ENCODE results near the gene GFER. TPM values are rescaled to one million over a fixed set of nuclear protein-coding genes. Genes with fewer than 3 reads are reported as not detected.

The GFER gene
- total and polyA plus RNA-seq, 2 donors (not counting 1 experiment from before 2014, with no cell fraction given): 15.6 to 30.4 TPM

GRCh38 chr16:1979271-1980029 lies 4.5 kb upstream of the GFER start:
- Histone ChIP-seq H3K9me3 (ENCODE audit: control extremely low read depth in 1 of 3, control insufficient read depth in 2 of 3, insufficient read depth in 1 of 3, low read length in 2 of 3) (peaks cover 0 to 6% (median 0%) of the 10 kb centered on the region in 3 donors), H4K20me1 (ENCODE audit: control insufficient read depth, insufficient read depth, low read length, poor library complexity, severe bottlenecking) (peaks cover 26% of the 10 kb centered on the region), H3K79me2 (ENCODE audit: control insufficient read depth, insufficient read depth, low read length) (peaks cover 6% of the 10 kb centered on the region), H3K4me2 (replicated peaks; ENCODE audit: low read depth, low read length, poor library complexity, severe bottlenecking) (peak overlapping the region; percentile 12), H3K36me3 (replicated peaks in 1 of 2; ENCODE audit: control extremely low read depth in 1 of 2, control insufficient read depth in 1 of 2, extremely low read depth in 1 of 2, insufficient read depth in 2 of 2, low read length in 1 of 2) (peaks cover 0 to 38% of the 10 kb centered on the region in 2 experiments), H3K27ac (ENCODE audit: low read length in 2 of 2) (no peak overlapping the region), H3K4me1 (ENCODE audit: control insufficient read depth in 2 of 2, insufficient read depth in 2 of 2, low read length in 2 of 2) (peaks cover 8 to 24% of the 10 kb centered on the region in 2 donors), H3K9ac (ENCODE audit: low read length) (no peak overlapping the region), H3K27me3 (replicated peaks in 1 of 4; ENCODE audit: control extremely low read depth in 1 of 4, control insufficient read depth in 3 of 4, insufficient read depth in 4 of 4, low read length in 3 of 4) (peaks cover 0 to 65% (median 20%) of the 10 kb centered on the region in 4 experiments), H3K4me3 (ENCODE audit: control extremely low read depth in 1 of 5, extremely low read depth in 1 of 5, insufficient read depth in 1 of 5, low read depth in 2 of 5, low read length in 4 of 5) (no peak overlapping the region), H2AFZ (ENCODE audit: insufficient read depth, low read depth, low read length, poor library complexity, severe bottlenecking) (no peak overlapping the region)
- TF ChIP-seq CTCF (IDR thresholded peaks at IDR 0.05) (no peak), EZH2 (IDR thresholded peaks at IDR 0.05; ENCODE audit: borderline replicate concordance, insufficient read depth, low read depth, low read length, poor library complexity, severe bottlenecking) (no peak)
- Mint-ChIP-seq H3K27me3 (peaks cover 6% of the 10 kb centered on the region), H3K4me3 (no peak overlapping the region), H3K27ac (no peak overlapping the region), H3K9me3 (ENCODE audit: insufficient read depth) (no peaks in the 10 kb centered on the region), H3K4me1 (peaks cover 12% of the 10 kb centered on the region)
- DNase-seq (no peak), ATAC-seq (ENCODE audit: low read depth) (no peak)
- ChIA-PET CTCF (interaction anchor here (1.0 kb wide), 1 partner anchor 43 kb away, joined by 3 read pairs; no protein-coding TSS in a partner anchor), POLR2A (interaction anchor here (2.0 kb wide), 1 partner anchor 12 kb away, joined by 5 read pairs; no protein-coding TSS in a partner anchor)
- WGBS (ENCODE audit: insufficient coverage): 33% methylated on average over 62 of the region's 70 CpGs
- intact Hi-C loops (cut with micrococcal nuclease): no loop called here
